GM12878 (cell line): Measurements from ENCODE around the gene MS4A14. TPM values are rescaled to one million over a fixed set of nuclear protein-coding genes. Genes with fewer than 3 reads are reported as not detected.

Experiments
- ATF7 ChIP-seq: fragments of 450-650 bp; IDR thresholded peaks from 2 replicates; pipeline ENCODE4 v1.6.1; 2016; ENCODE audit warnings: low read depth, mild to moderate bottlenecking
- E2F8 ChIP-seq: fragments of 450-650 bp; IDR thresholded peaks from 2 replicates; pipeline ENCODE4 v1.6.1; 2018; ENCODE audit warnings: mild to moderate bottlenecking, low read depth, moderate library complexity; ENCODE audit not compliant: partially characterized antibody
- EGR1 ChIP-seq, 2 experiments: IDR thresholded peaks; 1 replicate in 1 of 2; 2 replicates in 1 of 2; pipeline ENCODE4 v1.6.1; 2011 to 2012; ENCODE audit warnings: low read depth in 2 of 2, low read length in 2 of 2, borderline replicate concordance in 1 of 2, mild to moderate bottlenecking in 1 of 2, moderate library complexity in 1 of 2
- EP300 ChIP-seq, 2 experiments: fragments of 150-350 bp in 1 of 2; IDR thresholded peaks; 2 replicates each; pipeline ENCODE4 v1.6.1; 2011 to 2012; ENCODE audit warnings: low read depth in 2 of 2, low read length in 2 of 2, borderline replicate concordance in 1 of 2, improper control_type of control experiment in 1 of 2, inconsistent platforms in 1 of 2; ENCODE audit not compliant: control insufficient read depth in 1 of 2
- FOS ChIP-seq: IDR thresholded peaks from 3 replicates; pipeline ENCODE4 v1.6.1; 2011; ENCODE audit warnings: borderline replicate concordance; ENCODE audit not compliant: insufficient read length; ENCODE audit errors: extremely low read depth
- FOXM1 ChIP-seq: IDR thresholded peaks from 2 replicates; pipeline ENCODE4 v1.6.1; 2012; ENCODE audit warnings: low read depth, mild to moderate bottlenecking, inconsistent platforms, low read length, moderate library complexity
- GATAD2B ChIP-seq: fragments of 450-650 bp; conservative IDR thresholded peaks from 2 replicates; pipeline ENCODE4 v1.6.1; 2017; ENCODE audit warnings: low read depth, mild to moderate bottlenecking, moderate library complexity
- IRF5 ChIP-seq: fragments of 450-650 bp; IDR thresholded peaks from 2 replicates; pipeline ENCODE4 v1.6.1; 2017; ENCODE audit warnings: borderline replicate concordance
- JUNB ChIP-seq: IDR thresholded peaks from 2 replicates; pipeline ENCODE4 v1.6.1; 2016; ENCODE audit warnings: antibody characterized with exemption, mild to moderate bottlenecking
- MTA3 ChIP-seq: IDR thresholded peaks from 2 replicates; pipeline ENCODE4 v1.6.1; 2012; ENCODE audit warnings: low read length, inconsistent platforms, borderline replicate concordance
- MXI1 ChIP-seq: fragments of 150-350 bp; IDR thresholded peaks from 2 replicates; pipeline ENCODE4 v1.6.1; 2011; ENCODE audit warnings: low read depth, mild to moderate bottlenecking, inconsistent platforms, low read length, improper control_type of control experiment
- MYC ChIP-seq: IDR thresholded peaks from 2 replicates; pipeline ENCODE4 v1.6.1; 2011; ENCODE audit warnings: mild to moderate bottlenecking, low read length, moderate library complexity, inconsistent platforms; ENCODE audit not compliant: insufficient read depth, insufficient replicate concordance, insufficient read length, severe bottlenecking
- NR2C1 ChIP-seq: fragments of 450-650 bp; IDR thresholded peaks from 2 replicates; pipeline ENCODE4 v1.6.1; 2017; ENCODE audit warnings: antibody characterized with exemption, mild to moderate bottlenecking, moderate library complexity
- RAD21 ChIP-seq: IDR thresholded peaks from 2 replicates; pipeline ENCODE4 v1.6.1; 2011; ENCODE audit warnings: mild to moderate bottlenecking, low read depth, low read length, moderate library complexity; ENCODE audit not compliant: insufficient read depth
- RAD51 ChIP-seq: fragments of 450-650 bp; IDR thresholded peaks from 2 replicates; pipeline ENCODE4 v1.6.1; 2016; ENCODE audit warnings: moderate library complexity, mild to moderate bottlenecking, inconsistent platforms
- RB1 ChIP-seq: fragments of 450-650 bp; formaldehyde crosslinking; IDR thresholded peaks from 2 replicates; pipeline ENCODE4 v1.6.1; 2017; ENCODE audit warnings: mild to moderate bottlenecking, borderline replicate concordance
- RBBP5 ChIP-seq: fragments of 200-600 bp; sonication (generic); conservative IDR thresholded peaks from 2 replicates; pipeline ENCODE4 v1.6.1; 2016
- RCOR1 ChIP-seq: conservative IDR thresholded peaks from 2 replicates; pipeline ENCODE4 v1.6.1; 2012; ENCODE audit warnings: low read depth, low read length, improper control_type of control experiment
- RELA ChIP-seq: fragments of 450-650 bp; IDR thresholded peaks from 2 replicates; pipeline ENCODE4 v1.8.0; 2014; ENCODE audit warnings: borderline replicate concordance; ENCODE audit not compliant: partially characterized antibody
- RFX5 ChIP-seq: IDR thresholded peaks from 2 replicates; pipeline ENCODE4 v1.6.1; 2011; ENCODE audit warnings: low read depth, low read length, improper control_type of control experiment
- SIX5 ChIP-seq: IDR thresholded peaks from 2 replicates; pipeline ENCODE4 v1.6.1; 2011; ENCODE audit warnings: mild to moderate bottlenecking, low read depth, low read length, moderate library complexity; ENCODE audit not compliant: severe bottlenecking
- SMC3 ChIP-seq: IDR thresholded peaks from 2 replicates; pipeline ENCODE4 v1.6.1; 2011; ENCODE audit warnings: low read length, improper control_type of control experiment, borderline replicate concordance
- SREBF1 ChIP-seq: IDR thresholded peaks from 2 replicates; pipeline ENCODE4 v1.6.1; 2012; ENCODE audit warnings: mild to moderate bottlenecking, low read length
- USF2 ChIP-seq: IDR thresholded peaks from 2 replicates; pipeline ENCODE4 v1.6.1; 2011; ENCODE audit warnings: low read depth, low read length, improper control_type of control experiment, borderline replicate concordance
- YY1 ChIP-seq: IDR thresholded peaks from 2 replicates; pipeline ENCODE4 v1.6.1; 2011; ENCODE audit warnings: low read depth, mild to moderate bottlenecking, low read length
- ZNF274 ChIP-seq: IDR thresholded peaks from one replicate; pipeline ENCODE4 v1.8.0; 2011; ENCODE audit not compliant: insufficient read length, insufficient read depth
- ZSCAN29 ChIP-seq: fragments of 450-650 bp; IDR thresholded peaks from 2 replicates; pipeline ENCODE4 v1.6.1; 2017; ENCODE audit warnings: mild to moderate bottlenecking, moderate library complexity
- polyA plus RNA-seq, 11 experiments: library from polyadenylated mRNA; depleted of rRNA in 4 of 11; unstranded in 6 of 11; stranded (reverse) in 5 of 11; fragments of >200 nt; fragmentation: Nextera tagmentation in 4 of 11; fragmentation: Illumina TruSeq in 1 of 11; extraction: Ambion mirVana in 4 of 11; extraction: Trizol in 1 of 11; gene quantifications; 1 replicate in 1 of 11; 2 replicates in 10 of 11; pipeline versions ENCODE4 v1.2.1 to v1.2.3, GENCODE V29; 2011 to 2016; ENCODE audit warnings: inconsistent platforms in 2 of 11, missing spikeins in 2 of 11, low read depth in 1 of 11
- total RNA-seq, 4 experiments: library from RNA; depleted of rRNA in 3 of 4; stranded (reverse); fragments of >200 nt in 3 of 4; fragmentation: Illumina TruSeq in 1 of 4; extraction: Trizol in 1 of 4; gene quantifications; 2 replicates each; pipeline versions ENCODE4 v1.2.1 to v1.2.3, GENCODE V29; 2013 to 2021

MS4A14 gene
- total and polyA plus RNA-seq, 10 of the 15 experiments (the other 5 are each of a cell fraction or from before 2014, with no cell fraction given): 0.13 to 1.0 (median 0.63) TPM; not detected in 1

- no peak for TF ChIP-seq ZNF274
- TF ChIP-seq RB1: peak; percentile 68; the same call in 1 of the 2 replicates
- TF ChIP-seq YY1: 0 out of 2 replicates have a peak, but pooled peaks have one; percentile 33
- TF ChIP-seq NR2C1: no peak
- peak; percentile 92 for TF ChIP-seq ATF7
- peak in 1 of 2 experiments; percentile 45; a peak in 1 of 3 replicates for TF ChIP-seq EGR1 (IDR thresholded peaks at IDR 0.05; ENCODE audit: borderline replicate concordance in 1 of 2, low read depth in 2 of 2, low read length in 2 of 2)
- TF ChIP-seq MXI1: peak; percentile 64; the same call in 1 of the 2 replicates
- no peak for TF ChIP-seq SIX5
- peak; percentile 97 for TF ChIP-seq GATAD2B
- peak; percentile 66 for TF ChIP-seq JUNB
- TF ChIP-seq RAD51: peak; percentile 94
- TF ChIP-seq MTA3: peak; percentile 83; the same call in 1 of the 2 replicates
- TF ChIP-seq IRF5: no peak
- TF ChIP-seq RBBP5: no peak
- peak; percentile 3 for TF ChIP-seq E2F8
- no peak for TF ChIP-seq SMC3
- peak; percentile 66; the same call in 1 of the 2 replicates for TF ChIP-seq ZSCAN29
- peak; percentile 97 for TF ChIP-seq FOXM1
- TF ChIP-seq RELA: peak; percentile 75
- TF ChIP-seq RAD21: 0 out of 2 replicates have a peak, but pooled peaks have one; percentile 14
- no peak for TF ChIP-seq RFX5
- peak; percentile 63; the same call in 1 of the 2 replicates for TF ChIP-seq USF2
- no peak for TF ChIP-seq FOS
- TF ChIP-seq RCOR1: peak; percentile 92; the same call in 1 of the 2 replicates
- TF ChIP-seq SREBF1: no peak; the same call in 1 of the 2 replicates
- TF ChIP-seq MYC: no peak
- peak; percentile 98 to 99 for TF ChIP-seq EP300 (IDR thresholded peaks at IDR 0.05; ENCODE audit: borderline replicate concordance in 1 of 2, control insufficient read depth in 1 of 2, low read depth in 2 of 2, low read length in 2 of 2)
Measured at GRCh38 chr11:60455531-60456042, 59.3 kb downstream of the MS4A14 start, which contains the start of gene MS4A1 (continued).
